Smooth muscle cell (in vitro differentiated cells): Measurements from ENCODE around the gene ASZ1. TPM values are rescaled to one million over a fixed set of nuclear protein-coding genes. Genes with fewer than 3 reads are reported as not detected.

Experiments used
- DNase-seq: peaks from one replicate; lab custom pipeline; 2025; ENCODE audit not compliant: unreplicated experiment; lab: John Stamatoyannopoulos, UW
- H2AFZ ChIP-seq: fragments of 200-600 bp; sonication (generic); 2 replicates; pipeline ENCODE4 v1.6.0; 2016; ENCODE audit warnings: antibody characterized with exemption, low read depth, mild to moderate bottlenecking
- H3F3A ChIP-seq: fragments of 200-600 bp; sonication (generic); 2 replicates; pipeline ENCODE4 v1.6.0; 2017; ENCODE audit warnings: antibody characterized with exemption, low read depth
- H3K27ac ChIP-seq: fragments of 200-600 bp; sonication (generic); 2 replicates; pipeline ENCODE4 v1.5.1; 2016; ENCODE audit warnings: low read depth, mild to moderate bottlenecking
- H3K27me3 ChIP-seq: fragments of 200-600 bp; sonication (generic); 2 replicates; pipeline ENCODE4 v1.6.1; 2016; ENCODE audit warnings: low read depth, mild to moderate bottlenecking
- H3K36me3 ChIP-seq: fragments of 200-600 bp; sonication (generic); 2 replicates; pipeline ENCODE4 v1.5.1; 2016; ENCODE audit warnings: low read depth
- H3K4me1 ChIP-seq: fragments of 200-600 bp; sonication (generic); 2 replicates; pipeline ENCODE4 v1.5.1; 2016; ENCODE audit warnings: low read depth
- H3K4me2 ChIP-seq: fragments of 200-600 bp; sonication (generic); 2 replicates; pipeline ENCODE4 v1.6.0; 2016; ENCODE audit warnings: mild to moderate bottlenecking
- H3K4me3 ChIP-seq: fragments of 200-600 bp; sonication (generic); 2 replicates; pipeline ENCODE4 v1.5.1; 2016; ENCODE audit warnings: mild to moderate bottlenecking
- H3K79me2 ChIP-seq: fragments of 200-600 bp; sonication (generic); 2 replicates; pipeline ENCODE4 v1.6.0; 2016; ENCODE audit warnings: low read depth, mild to moderate bottlenecking
- H3K9ac ChIP-seq: fragments of 200-600 bp; sonication (generic); 2 replicates; pipeline ENCODE4 v1.6.0; 2016; ENCODE audit warnings: low read depth
- H3K9me3 ChIP-seq: fragments of 200-600 bp; sonication (generic); replicated peaks from 2 replicates; pipeline ENCODE4 v1.5.1; 2016; ENCODE audit warnings: low read depth
- H4K20me1 ChIP-seq: fragments of 200-600 bp; sonication (generic); 2 replicates; pipeline ENCODE4 v1.6.0; 2016; ENCODE audit warnings: low read depth
- WGBS: methylation state at CpG from one replicate; pipeline ENCODE4 v1.1.7; 2016; ENCODE audit warnings: low lambda C conversion rate; 5-methylcytosine and 5-hydroxymethylcytosine counted together
- polyA plus RNA-seq: library from polyadenylated mRNA; unstranded; fragments of >200 nt; fragmentation: Nextera tagmentation; extraction: Ambion mirVana; gene quantifications from 2 replicates; pipeline ENCODE4 v1.2.1, GENCODE V29; 2016
- total RNA-seq: library from RNA; depleted of rRNA; stranded (reverse); fragments of >200 nt; gene quantifications from 2 replicates; pipeline ENCODE4 v1.2.3, GENCODE V29; 2014
- TF ChIP-seq, protein P1 (sequence below): fragments of 200-600 bp; sonication (generic); IDR thresholded peaks from 2 replicates; pipeline ENCODE4 v1.5.1; 2017; ENCODE audit warnings: borderline replicate concordance, mild to moderate bottlenecking, antibody characterized with exemption; ENCODE audit not compliant: insufficient read depth, poor library complexity, severe bottlenecking

The ASZ1 gene
- total and polyA plus RNA-seq, 2 experiments from 2014 or later, result not detected

DNA sequence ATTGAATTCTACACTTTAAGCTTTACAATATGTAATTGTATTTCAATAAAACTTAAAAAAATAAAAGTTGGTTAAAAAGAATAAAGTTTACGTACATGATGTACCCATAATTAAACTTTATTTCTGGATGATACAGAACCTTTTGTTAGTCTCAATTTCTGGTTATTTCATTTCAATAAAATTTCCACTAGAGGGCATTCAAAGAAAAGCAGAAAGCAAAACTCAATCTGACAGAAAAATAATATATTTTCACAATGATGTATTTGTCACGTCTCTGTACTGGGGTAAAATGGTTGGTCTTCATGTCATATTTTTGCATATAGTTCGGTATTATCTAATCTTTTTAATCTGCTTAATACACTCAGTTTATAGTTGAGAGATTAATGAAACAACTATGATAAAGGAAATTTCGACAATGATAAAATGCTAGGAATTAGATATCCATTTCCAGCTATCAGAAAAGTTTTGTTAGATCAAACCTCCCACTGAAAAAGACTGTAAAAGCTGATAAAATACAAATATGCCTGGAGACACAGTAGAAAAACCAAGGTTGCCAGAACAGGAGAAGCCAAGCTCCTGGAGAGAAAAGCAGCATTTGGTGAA lies 27.4 kb downstream of the ASZ1 start:
- no peak overlapping the region for H3K4me2 ChIP-seq
- TF ChIP-seq, protein P1, sequence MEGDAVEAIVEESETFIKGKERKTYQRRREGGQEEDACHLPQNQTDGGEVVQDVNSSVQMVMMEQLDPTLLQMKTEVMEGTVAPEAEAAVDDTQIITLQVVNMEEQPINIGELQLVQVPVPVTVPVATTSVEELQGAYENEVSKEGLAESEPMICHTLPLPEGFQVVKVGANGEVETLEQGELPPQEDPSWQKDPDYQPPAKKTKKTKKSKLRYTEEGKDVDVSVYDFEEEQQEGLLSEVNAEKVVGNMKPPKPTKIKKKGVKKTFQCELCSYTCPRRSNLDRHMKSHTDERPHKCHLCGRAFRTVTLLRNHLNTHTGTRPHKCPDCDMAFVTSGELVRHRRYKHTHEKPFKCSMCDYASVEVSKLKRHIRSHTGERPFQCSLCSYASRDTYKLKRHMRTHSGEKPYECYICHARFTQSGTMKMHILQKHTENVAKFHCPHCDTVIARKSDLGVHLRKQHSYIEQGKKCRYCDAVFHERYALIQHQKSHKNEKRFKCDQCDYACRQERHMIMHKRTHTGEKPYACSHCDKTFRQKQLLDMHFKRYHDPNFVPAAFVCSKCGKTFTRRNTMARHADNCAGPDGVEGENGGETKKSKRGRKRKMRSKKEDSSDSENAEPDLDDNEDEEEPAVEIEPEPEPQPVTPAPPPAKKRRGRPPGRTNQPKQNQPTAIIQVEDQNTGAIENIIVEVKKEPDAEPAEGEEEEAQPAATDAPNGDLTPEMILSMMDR, result peak; percentile 54

DNA sequence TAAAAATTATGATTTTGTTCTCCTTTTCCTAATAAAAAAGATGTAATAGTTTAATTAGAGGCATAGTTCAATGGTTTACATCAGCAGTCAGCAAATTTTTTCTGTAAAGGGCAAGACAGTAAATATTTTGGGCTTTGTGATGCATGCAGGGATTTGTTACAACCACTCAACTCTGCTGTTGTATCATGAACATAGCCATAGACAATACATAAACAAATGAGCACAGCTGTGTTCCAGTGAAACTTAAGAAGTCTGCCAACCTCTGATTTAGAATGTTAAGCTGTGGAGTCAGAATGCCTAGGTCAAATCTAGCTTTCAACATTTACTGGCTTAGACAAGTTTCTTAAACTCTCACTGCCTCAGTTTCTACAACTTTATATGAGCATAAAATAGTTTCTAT lies 31.6 kb downstream of the ASZ1 start:
- Histone ChIP-seq H3K9me3 (no peaks in the 10 kb centered on the region), H3K27me3 (no peaks in the 10 kb centered on the region), H3K4me1 (peaks cover 8% of the 10 kb centered on the region), H2AFZ (peak overlapping the region; percentile 80), H3K4me3 (no peak overlapping the region), H3K4me2 (peak overlapping the region; percentile 25), H3K36me3 (no peaks in the 10 kb centered on the region), H3K79me2 (no peaks in the 10 kb centered on the region), H4K20me1 (no peaks in the 10 kb centered on the region), H3K27ac (no peak overlapping the region), H3K9ac (no peak overlapping the region), H3F3A (no peaks in the 10 kb centered on the region)
- TF ChIP-seq, protein P1, result no peak
- DNase-seq, result no peak

More for the DNA sequence above, 27.4 kb downstream of the ASZ1 start:
- no peaks in the 10 kb centered on the region for H3K79me2 ChIP-seq
- no peak overlapping the region for H3K27ac ChIP-seq
- H3K9me3 ChIP-seq, result no peaks in the 10 kb centered on the region
- DNase-seq, result no peak
- H3K9ac ChIP-seq, result no peak overlapping the region
- H3K36me3 ChIP-seq, result no peaks in the 10 kb centered on the region
- no peaks in the 10 kb centered on the region for H3F3A ChIP-seq
- 66% methylated on average over 4 of the region's 4 CpGs for WGBS
- no peaks in the 10 kb centered on the region for H4K20me1 ChIP-seq
- no peaks in the 10 kb centered on the region for H3K27me3 ChIP-seq
- H3K4me1 ChIP-seq, result peaks cover 8% of the 10 kb centered on the region
- no peak overlapping the region for H2AFZ ChIP-seq
- H3K4me3 ChIP-seq, result no peak overlapping the region

- H4K20me1 ChIP-seq, result no peaks in the 10 kb centered on the region
These were observed 33.5 kb downstream of the ASZ1 start for GRCh38 chr7:117393781-117394180.

More at GRCh38 chr7:117393781-117394180, 33.5 kb downstream of the ASZ1 start:
- Histone ChIP-seq H3K4me3 (no peak overlapping the region), H3K9ac (no peak overlapping the region), H3K4me1 (peaks cover 8% of the 10 kb centered on the region), H3F3A (no peaks in the 10 kb centered on the region), H2AFZ (no peak overlapping the region), H3K4me2 (no peak overlapping the region), H3K27ac (no peak overlapping the region), H3K36me3 (peaks cover 6% of the 10 kb centered on the region), H3K79me2 (no peaks in the 10 kb centered on the region), H3K27me3 (no peaks in the 10 kb centered on the region), H3K9me3 (peaks cover 8% of the 10 kb centered on the region)
- no peak for DNase-seq
- TF ChIP-seq, protein P1, result no peak
- WGBS, result 91% methylated on average over 1 of the region's 1 CpG
